SJCRH30 (cell line): ENCODE results near the gene C7orf33. TPM values are rescaled to one million over a fixed set of nuclear protein-coding genes. Genes with fewer than 3 reads are reported as not detected.

Experiments
- DNase-seq, 2 experiments: peaks; one replicate each; pipeline ENCODE4 v3.0.0-alpha.2; 2015 to 2020
- H3K27ac ChIP-seq: fragments of 250-450 bp; sonication (Bioruptor Pico); 2 replicates; pipeline ENCODE4 v1.5.1; 2020; ENCODE audit warnings: mild to moderate bottlenecking, moderate library complexity
- H3K27me3 ChIP-seq: fragments of 250-450 bp; sonication (Bioruptor Pico); 2 replicates; pipeline ENCODE4 v1.5.1; 2020; ENCODE audit warnings: mild to moderate bottlenecking, moderate library complexity
- H3K36me3 ChIP-seq: fragments of 250-450 bp; sonication (Bioruptor Pico); 2 replicates; pipeline ENCODE4 v1.5.1; 2020; ENCODE audit warnings: mild to moderate bottlenecking, moderate library complexity
- H3K4me1 ChIP-seq: fragments of 250-450 bp; sonication (Bioruptor Pico); 2 replicates; pipeline ENCODE4 v1.5.1; 2020; ENCODE audit warnings: mild to moderate bottlenecking, moderate library complexity
- H3K4me3 ChIP-seq: fragments of 250-450 bp; sonication (Bioruptor Pico); 2 replicates; pipeline ENCODE4 v1.5.1; 2020; ENCODE audit warnings: mild to moderate bottlenecking, moderate library complexity
- H3K9me3 ChIP-seq: fragments of 250-450 bp; sonication (Bioruptor Pico); replicated peaks from 2 replicates; pipeline ENCODE4 v1.5.1; 2020; ENCODE audit warnings: mild to moderate bottlenecking, moderate library complexity
- total RNA-seq: library from RNA; depleted of rRNA; stranded (reverse); fragments of >200 nt; shearing (Covaris generic); gene quantifications from 2 replicates; pipeline ENCODE4 v1.2.3, GENCODE V29; 2014; rRNA removed

The C7orf33 gene
- total RNA-seq, 1 experiment from 2014 or later: 0.53 TPM

GRCh38 chr7:148630078-148630477 is 39.5 kb downstream of the C7orf33 start:
- no peaks in the 10 kb centered on the region for H3K9me3 ChIP-seq
- no peak overlapping the region for H3K27ac ChIP-seq
- no peak overlapping the region for H3K4me3 ChIP-seq
- no peak for DNase-seq
- H3K36me3 ChIP-seq: no peaks in the 10 kb centered on the region
- peaks cover 2% of the 10 kb centered on the region for H3K4me1 ChIP-seq
- no peaks in the 10 kb centered on the region for H3K27me3 ChIP-seq

- H3K27me3 ChIP-seq: no peaks in the 10 kb centered on the region
- no peak overlapping the region for H3K27ac ChIP-seq
- no peaks in the 10 kb centered on the region for H3K4me1 ChIP-seq
- H3K36me3 ChIP-seq: no peaks in the 10 kb centered on the region
- DNase-seq: no peak
- no peak overlapping the region for H3K4me3 ChIP-seq
- H3K9me3 ChIP-seq: no peaks in the 10 kb centered on the region
Measured at GRCh38 chr7:148633761-148634160, 43.2 kb downstream of the C7orf33 start.

DNA sequence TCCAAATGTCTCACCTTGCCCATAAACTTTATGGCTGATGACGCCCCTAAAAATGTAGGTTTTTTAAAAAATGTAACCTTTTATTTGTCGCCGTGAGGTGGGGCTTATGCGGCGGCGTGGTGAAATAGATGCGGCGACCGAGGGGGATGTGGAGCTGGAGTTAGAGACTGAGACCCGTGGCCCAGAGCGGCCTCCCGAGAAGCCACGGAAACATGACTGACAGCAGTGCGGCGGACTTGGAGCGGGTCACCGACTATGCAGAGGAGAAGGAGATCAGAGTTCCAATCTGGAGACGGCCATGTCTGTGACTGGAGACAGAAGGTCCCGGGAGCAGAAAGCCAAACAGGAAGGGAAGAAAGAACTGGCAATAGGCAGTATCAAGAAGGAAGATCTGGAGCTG is 46.5 kb downstream of the C7orf33 start:
- no peaks in the 10 kb centered on the region for H3K36me3 ChIP-seq
- no peak overlapping the region for H3K27ac ChIP-seq
- H3K4me1 ChIP-seq: no peaks in the 10 kb centered on the region
- DNase-seq: no peak
- no peak overlapping the region for H3K4me3 ChIP-seq
- no peaks in the 10 kb centered on the region for H3K27me3 ChIP-seq
- no peaks in the 10 kb centered on the region for H3K9me3 ChIP-seq

- DNase-seq: no peak
- no peaks in the 10 kb centered on the region for H3K4me1 ChIP-seq
- H3K27me3 ChIP-seq: no peaks in the 10 kb centered on the region
- no peak overlapping the region for H3K27ac ChIP-seq
- no peaks in the 10 kb centered on the region for H3K36me3 ChIP-seq
- no peak overlapping the region for H3K4me3 ChIP-seq
- no peaks in the 10 kb centered on the region for H3K9me3 ChIP-seq
Measured at GRCh38 chr7:148645898-148646297, 55.3 kb downstream of the C7orf33 start.

- Histone ChIP-seq H3K4me3 (no peak overlapping the region), H3K27ac (no peak overlapping the region), H3K27me3 (no peaks in the 10 kb centered on the region), H3K4me1 (no peaks in the 10 kb centered on the region), H3K9me3 (no peaks in the 10 kb centered on the region), H3K36me3 (no peaks in the 10 kb centered on the region)
- no peak for DNase-seq
Measured at GRCh38 chr7:148650232-148650858, 59.8 kb downstream of the C7orf33 start.

- no peaks in the 10 kb centered on the region for H3K4me1 ChIP-seq
- DNase-seq: no peak
- no peaks in the 10 kb centered on the region for H3K9me3 ChIP-seq
- no peaks in the 10 kb centered on the region for H3K36me3 ChIP-seq
- H3K4me3 ChIP-seq: no peak overlapping the region
- no peak overlapping the region for H3K27ac ChIP-seq
- H3K27me3 ChIP-seq: no peaks in the 10 kb centered on the region
Measured at GRCh38 chr7:148652773-148653172, 62.2 kb downstream of the C7orf33 start.

GRCh38 chr7:148657929-148658328 is 67.4 kb downstream of the C7orf33 start:
- Histone ChIP-seq H3K36me3 (no peaks in the 10 kb centered on the region), H3K27me3 (no peaks in the 10 kb centered on the region), H3K4me1 (no peaks in the 10 kb centered on the region), H3K27ac (no peak overlapping the region), H3K9me3 (no peaks in the 10 kb centered on the region), H3K4me3 (no peak overlapping the region)
- DNase-seq: no peak

- Histone ChIP-seq H3K4me3 (no peak overlapping the region), H3K27ac (no peak overlapping the region), H3K9me3 (no peaks in the 10 kb centered on the region), H3K36me3 (no peaks in the 10 kb centered on the region), H3K27me3 (no peaks in the 10 kb centered on the region; the same call in 1 of the 2 replicates), H3K4me1 (no peaks in the 10 kb centered on the region)
- DNase-seq: no peak
Measured at GRCh38 chr7:148661471-148661870, 70.9 kb downstream of the C7orf33 start.

- H3K27ac ChIP-seq: no peak overlapping the region
- DNase-seq: peak in 1 of 2 experiments; percentile 17
- H3K9me3 ChIP-seq: no peaks in the 10 kb centered on the region
- H3K36me3 ChIP-seq: no peaks in the 10 kb centered on the region
- no peaks in the 10 kb centered on the region; the same call in 1 of the 2 replicates for H3K27me3 ChIP-seq
- H3K4me1 ChIP-seq: 0 out of 2 replicates have a peak, but pooled peaks cover 3% of the 10 kb centered on the region
- no peak overlapping the region for H3K4me3 ChIP-seq
Measured at GRCh38 chr7:148662646-148663045, 72.1 kb downstream of the C7orf33 start.

- no peaks in the 10 kb centered on the region for H3K36me3 ChIP-seq
- H3K4me3 ChIP-seq: no peak overlapping the region
- H3K27me3 ChIP-seq: no peaks in the 10 kb centered on the region; the same call in 1 of the 2 replicates
- H3K9me3 ChIP-seq: no peaks in the 10 kb centered on the region
- H3K27ac ChIP-seq: no peak overlapping the region
- no peak for DNase-seq
- H3K4me1 ChIP-seq: 0 out of 2 replicates have a peak, but pooled peaks cover 3% of the 10 kb centered on the region
Measured at GRCh38 chr7:148664324-148664723, 73.8 kb downstream of the C7orf33 start.

DNA sequence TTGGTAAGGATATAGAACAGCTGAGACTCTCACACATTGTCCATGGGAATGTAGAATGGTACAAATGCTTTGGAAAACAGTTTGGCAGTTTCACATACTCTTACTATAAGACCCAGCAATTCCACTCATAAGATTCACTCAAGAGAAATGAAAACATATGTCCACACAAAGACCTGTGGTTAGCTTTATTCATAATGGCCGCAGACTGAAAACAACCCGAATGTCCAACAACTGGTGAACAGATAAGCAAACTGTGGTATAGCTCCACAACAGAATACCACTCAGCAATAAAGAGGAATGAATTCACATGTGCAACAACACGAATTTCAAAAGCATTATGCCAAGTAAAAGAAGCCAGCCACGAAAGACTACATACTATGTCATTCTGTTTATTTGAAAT is 74.7 kb downstream of the C7orf33 start:
- Histone ChIP-seq H3K27me3 (no peaks in the 10 kb centered on the region; the same call in 1 of the 2 replicates), H3K36me3 (no peaks in the 10 kb centered on the region), H3K4me1 (0 out of 2 replicates have a peak, but pooled peaks cover 3% of the 10 kb centered on the region), H3K27ac (no peak overlapping the region), H3K9me3 (no peaks in the 10 kb centered on the region), H3K4me3 (no peak overlapping the region)
- no peak for DNase-seq

Other genes with a start within 250 kb of the C7orf33 start
- 92.6 and 94.4 TPM in 2 replicates for gene CUL1, start 108.1 kb downstream of the C7orf33 start, total RNA-seq